ENCODE measurements around the gene NDUFS6.
"Not testable (repeated sequence)": the region's sequence is repeated elsewhere in the genome, so short reads cannot be mapped to it uniquely, and the experiment has no call there.

Gene NDUFS6

DNA sequence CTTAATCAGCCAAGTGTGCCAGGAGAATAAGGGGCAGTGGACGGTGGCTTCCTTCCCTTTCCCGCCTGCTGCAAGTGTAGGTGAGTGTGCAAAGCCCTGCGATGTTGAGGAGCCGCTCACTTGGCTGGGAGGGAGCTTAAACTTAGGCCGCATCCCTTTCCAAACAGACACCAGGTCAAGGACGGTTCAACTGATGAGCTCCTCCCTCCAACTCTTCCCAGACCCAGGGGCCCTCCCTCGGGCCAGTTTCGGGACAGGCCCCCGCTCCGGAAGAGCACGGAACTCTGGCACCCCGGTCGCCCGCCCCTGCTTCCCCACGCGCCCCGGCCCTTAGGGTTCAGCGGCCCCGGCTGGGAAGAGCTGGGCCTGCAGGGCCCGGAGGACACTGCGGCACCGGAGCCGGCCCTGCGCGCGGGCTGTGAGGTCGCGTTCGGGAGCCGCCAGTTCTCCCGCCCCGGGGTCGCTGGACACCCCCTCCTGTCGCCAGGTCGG, 2.1 kb upstream of the NDUFS6 start:
- DNase-seq: no peak

GRCh38 chr5:1799602-1800471, 1.4 kb upstream of the NDUFS6 start, which contains the start of gene MRPL36:
MRPL36 (minus strand) TSS chr5:1799837; CDS start chr5:1798935, 902 bp downstream.
- DNase-seq: peak; percentile 94

GRCh38 chr5:1800472-1801221, 560 bp upstream of the NDUFS6 start:
- DNase-seq: peak; percentile 45

DNA sequence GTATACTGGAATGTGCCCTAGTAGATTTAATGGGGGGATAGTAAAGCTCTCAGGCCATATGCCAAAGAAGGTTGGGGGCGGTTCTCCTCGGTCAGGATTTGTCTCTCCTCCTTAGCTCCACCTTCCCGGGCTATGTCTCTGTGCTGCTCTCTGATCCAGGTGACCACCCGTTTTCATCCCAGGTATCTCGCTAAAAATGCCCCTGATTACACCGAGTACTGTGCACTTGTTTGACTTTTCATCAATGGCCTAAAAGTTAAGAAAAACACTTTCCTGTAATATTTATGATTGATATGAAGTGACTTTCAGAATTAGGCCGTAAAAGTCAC, 724 bp downstream of the NDUFS6 start:
- no peak for DNase-seq

GRCh38 chr5:1803192-1803591, 2.0 kb downstream of the NDUFS6 start:
- no peak for DNase-seq

DNA sequence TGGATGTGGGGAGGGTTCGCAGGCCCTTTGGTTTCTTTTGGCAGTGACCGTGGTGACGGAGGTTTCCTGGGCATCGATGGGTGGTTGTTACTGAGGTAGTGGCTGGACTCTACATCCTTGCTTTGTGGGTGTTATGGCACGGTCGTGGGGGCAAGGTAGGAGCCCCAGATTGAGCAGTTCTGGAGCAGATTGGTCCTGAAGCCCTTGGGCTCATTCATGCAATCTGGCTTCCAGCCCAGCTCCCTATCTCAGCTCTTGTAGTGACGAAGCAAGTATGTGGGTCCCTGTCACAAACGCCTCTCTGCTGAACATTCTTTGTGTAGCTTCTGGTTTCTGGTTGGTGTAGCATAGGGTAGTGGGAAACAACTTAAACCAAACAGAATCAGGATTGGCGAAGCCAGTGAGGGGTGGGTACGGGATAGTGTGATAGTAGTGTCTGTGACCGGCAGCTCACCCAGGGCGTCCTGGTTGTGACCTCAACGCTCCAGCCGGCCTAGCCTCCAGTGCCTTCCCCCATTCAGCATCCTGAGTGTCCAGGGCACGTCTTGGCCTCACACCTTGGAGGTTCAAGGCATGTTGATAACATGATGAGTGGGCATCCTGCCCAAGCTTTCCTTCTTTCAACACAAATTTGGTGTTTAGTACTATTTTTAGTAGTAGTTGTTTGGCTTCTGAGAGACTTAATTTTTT, 2.9 kb downstream of the NDUFS6 start:
- DNase-seq: no peak

GRCh38 chr5:1805326-1805725, 4.1 kb downstream of the NDUFS6 start:
- DNase-seq: no peak

- no peak for DNase-seq
These were observed 4.5 kb downstream of the NDUFS6 start for GRCh38 chr5:1805736-1806135.

DNA sequence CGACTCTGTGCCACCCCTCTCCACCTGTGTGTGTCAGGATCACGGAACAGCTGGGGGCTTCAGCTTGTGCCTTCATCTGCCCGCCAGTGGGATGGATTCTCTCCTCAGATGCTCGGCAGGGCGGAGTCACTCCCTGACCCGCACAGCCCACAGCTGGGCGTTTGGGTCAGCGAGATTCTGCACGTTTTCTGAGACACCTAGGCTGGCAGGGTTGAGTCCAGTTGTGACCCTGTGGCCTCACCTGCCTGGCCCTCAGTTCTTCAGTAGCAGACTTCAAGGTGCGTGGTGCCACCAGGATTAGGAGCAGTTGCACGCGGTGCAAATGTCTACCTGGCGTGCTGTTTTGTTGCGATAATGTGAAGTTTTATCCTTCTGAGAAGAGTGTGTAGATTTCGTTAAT, 5.0 kb downstream of the NDUFS6 start:
- DNase-seq: no peak

GRCh38 chr5:1806974-1807373, 5.8 kb downstream of the NDUFS6 start:
- DNase-seq: no peak

DNA sequence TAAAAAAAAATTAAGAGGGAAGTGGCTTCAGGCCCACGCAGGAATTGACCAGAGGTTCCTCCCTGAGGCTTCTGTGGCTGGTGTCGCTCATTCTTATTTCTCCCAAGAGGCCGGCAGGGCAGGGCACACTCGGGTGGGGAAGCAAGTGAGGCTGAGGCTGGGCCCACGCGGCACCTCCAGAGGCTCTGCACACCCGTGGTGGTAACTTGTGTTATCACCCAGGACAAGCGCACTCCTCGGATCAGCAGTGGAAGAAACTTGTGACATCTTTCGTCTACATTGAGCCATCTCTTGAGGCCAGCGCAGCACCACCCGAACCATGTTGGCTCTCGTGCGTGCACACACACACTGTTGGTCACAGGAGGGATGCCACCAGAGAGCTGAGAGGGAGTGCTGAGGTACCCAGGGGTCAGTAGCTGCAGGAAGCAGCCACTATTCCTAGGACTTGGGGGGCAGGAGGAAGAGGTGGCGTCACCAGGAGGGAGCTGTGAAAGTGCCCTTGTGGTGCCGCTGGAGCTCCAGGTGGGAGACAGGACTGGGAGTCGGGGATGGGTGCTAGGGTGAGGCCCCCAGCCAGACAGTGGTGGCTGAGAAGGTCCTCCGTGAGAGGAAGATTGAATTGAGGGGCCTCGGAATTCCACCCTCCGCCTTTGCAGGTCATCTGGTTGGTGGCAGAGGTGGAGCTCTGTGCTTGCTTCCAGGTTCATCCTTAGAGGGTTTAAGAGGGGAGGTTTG, 6.4 kb downstream of the NDUFS6 start:
- no peak for DNase-seq

GRCh38 chr5:1808439-1808838, 7.2 kb downstream of the NDUFS6 start:
- no peak for DNase-seq

DNA sequence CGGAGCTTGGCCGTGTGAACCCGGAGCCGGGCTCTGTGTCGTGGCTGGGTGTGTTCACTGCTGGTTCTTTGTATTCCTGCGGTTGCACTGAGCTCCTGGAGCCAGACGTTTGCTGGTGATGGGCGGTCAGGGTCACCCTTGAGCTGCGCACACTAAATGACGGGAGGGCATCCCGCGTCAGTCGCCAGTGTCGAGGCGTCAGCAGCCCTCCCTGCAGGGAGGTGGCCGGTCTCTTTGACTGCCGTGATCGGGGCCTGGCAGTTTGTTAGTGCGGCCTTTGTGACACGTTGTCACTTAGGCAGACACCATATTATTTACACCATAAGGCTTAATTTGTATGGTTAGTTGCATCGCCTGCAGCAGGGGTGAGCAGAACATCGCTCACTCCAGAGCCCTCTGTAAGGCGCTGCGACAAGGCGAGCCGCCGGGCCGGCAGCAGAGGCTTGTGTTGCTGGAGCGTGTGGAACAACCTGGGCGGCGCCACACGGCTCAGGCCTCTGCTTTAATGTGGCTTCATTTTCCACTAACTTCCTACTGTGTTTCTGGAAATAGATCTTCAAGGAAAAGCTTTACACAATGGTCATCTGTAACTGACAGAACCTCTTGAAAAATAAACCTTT, 8.3 kb downstream of the NDUFS6 start:
- DNase-seq: no peak

DNA sequence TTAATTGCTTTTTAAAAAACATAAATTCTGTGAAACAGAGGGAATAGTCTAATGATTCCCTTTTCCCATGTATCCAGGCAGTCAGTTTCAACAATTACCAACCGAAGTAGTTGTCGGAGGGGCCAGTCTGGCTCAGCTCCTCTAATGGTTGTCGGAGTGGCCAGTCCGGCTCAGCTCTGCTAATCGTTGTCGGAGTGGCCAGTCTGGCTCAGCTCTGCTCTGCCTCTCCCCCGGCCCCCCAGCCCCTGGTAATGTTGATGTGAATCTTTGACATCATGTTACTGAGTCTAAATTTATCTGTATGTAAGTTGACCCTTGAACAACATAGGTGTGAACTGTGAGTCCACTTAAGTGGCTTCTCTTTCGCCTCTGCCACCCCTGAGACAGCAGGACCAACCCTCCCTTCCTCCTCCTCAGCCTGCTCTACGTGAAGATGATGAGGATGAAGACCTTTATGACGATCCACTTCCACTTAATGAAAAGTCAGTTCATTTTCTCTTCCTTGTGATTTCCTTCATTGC, 9.4 kb downstream of the NDUFS6 start:
- no peak for DNase-seq

DNA sequence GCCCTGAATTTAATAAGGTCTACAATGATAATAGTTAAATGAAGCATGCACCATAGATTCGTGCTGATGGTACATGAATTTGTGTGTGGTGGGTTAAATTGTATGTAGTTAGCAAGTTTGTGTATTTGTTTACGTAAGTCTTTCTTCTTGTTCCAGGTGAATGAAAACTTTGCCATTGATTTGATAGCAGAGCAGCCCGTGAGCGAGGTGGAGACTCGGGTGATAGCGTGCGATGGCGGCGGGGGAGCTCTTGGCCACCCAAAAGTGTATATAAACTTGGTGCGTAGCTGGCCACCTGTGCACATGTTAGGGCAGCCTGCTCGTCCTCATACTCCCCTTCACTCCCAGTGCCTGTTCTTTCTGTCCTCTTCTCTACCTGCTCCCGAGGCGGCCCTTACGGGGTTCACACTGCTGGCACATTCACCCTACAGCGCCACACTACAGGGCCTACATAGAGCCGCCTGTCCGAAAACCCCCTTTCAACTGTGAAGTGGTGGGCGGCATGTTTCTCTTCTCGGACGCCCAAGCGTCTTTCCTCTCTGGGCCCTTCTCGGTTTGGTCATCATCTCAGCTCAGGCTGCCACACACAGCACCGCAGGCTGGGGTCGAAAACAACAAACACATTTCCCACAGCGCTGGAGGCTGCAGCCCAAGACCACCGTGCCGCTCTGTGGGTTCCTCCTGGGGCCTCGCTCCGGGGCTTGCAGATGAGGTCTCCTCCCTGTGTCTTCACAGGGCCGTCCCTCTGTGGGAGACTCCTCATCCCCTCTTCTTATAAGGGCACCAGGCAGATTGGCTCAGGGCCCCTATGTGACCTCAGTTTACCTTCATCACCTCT, 13.2 kb downstream of the NDUFS6 start:
- no peak for DNase-seq

- DNase-seq: no peak
These were observed 14.0 kb downstream of the NDUFS6 start for GRCh38 chr5:1815071-1815786.

GRCh38 chr5:1815881-1816292, 14.7 kb downstream of the NDUFS6 start:
- no peak for DNase-seq

DNA sequence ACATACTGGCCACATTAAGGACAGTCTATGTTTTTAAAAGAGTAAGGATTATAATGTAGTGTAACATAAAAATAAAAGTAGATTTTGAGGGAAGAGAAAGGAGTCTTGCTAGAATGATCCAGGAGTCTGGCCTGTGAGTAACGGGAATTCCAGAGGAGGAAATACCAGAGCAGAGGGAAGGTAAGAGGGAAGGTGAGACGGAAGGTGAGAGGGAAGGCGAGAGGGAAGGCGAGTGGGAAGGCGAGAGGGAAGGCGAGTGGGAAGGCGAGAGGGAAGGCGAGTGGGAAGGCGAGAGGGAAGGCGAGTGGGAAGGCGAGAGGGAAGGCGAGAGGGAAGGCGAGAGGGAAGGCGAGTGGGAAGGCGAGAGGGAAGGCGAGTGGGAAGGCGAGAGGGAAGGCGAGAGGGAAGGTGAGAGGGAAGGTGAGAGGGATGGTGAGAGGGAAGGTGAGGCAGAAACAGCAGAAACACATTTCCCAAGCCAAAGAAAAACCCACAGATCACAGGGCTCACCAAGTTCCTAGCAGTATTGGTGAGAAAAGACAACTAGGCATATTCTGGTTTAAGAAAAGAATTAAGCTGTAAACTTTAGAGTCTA, 15.4 kb downstream of the NDUFS6 start:
- DNase-seq: not testable (repeated sequence)

DNA sequence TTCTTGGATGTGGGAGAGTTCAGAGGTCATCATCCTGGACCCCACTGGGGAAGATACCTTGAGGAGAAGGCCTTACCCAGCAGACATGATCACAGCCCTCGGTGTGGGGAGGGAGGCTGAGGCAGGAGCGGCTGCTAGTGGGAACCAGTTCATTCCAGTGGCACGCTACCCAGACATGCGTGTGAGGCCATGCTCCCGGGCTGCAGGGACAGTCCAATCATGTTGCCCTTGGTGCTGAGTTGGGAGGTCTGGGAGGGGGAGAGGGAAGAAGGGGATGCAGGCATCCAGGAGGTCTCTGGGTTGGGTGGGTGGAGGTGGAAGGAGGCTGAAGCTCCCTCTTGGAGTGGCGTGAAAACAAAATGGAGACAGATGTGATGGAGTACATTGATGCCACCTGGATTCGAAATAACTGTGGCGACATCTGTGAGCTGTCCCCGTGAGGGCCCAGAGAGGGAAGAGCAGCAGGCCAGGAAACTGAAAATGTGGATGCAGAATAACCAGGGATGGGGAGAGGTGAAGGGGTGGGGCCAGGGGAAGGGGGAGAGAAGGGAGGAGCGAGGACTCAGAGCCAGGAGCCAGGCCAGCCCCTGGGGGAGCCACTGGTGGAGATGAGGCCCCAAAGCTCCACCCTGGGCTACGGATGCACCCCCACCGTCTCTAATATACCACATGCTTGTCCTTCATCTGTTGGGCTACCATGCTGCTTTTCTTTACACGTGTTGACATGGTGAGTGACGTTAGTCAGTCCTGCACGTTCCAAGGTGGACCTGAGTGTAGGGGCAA, 16.2 kb downstream of the NDUFS6 start:
- DNase-seq: no peak

Measured in NCI-H2029 (cell line).